ENCODE data around the gene WDR86. TPM values are rescaled to one million over a fixed set of nuclear protein-coding genes. Genes with fewer than 3 reads are reported as not detected.

WDR86 gene
- polyA plus RNA-seq, 2 of the 4 experiments (the other 2 are of a cell fraction) = 0.17 to 0.19 TPM

DNA sequence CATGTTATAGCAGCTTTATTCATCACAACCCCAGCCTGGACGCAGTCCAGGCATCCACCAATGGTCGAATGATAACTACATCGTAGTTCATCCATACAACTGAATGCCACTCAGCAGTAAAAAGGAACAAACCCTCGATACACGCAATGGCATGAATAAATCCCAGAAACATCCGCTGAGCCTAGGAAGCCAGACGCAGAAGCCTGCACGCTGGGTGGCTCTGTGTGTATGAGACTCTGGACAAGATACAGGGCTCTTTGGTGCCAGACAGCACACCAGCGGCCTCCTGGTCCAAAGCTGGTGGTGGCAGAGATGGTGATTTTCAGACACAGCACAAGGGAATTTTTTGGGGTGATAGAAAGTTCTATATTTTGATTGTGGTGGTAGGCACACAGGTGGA is 40.2 kb upstream of the WDR86 start:
- 75% methylated on average over 9 of the region's 9 CpGs for WGBS (ENCODE audit: missing lambda C conversion rate)
- FAIRE-seq (no peak), DNase-seq (ENCODE audit: low read depth in 1 of 2, low spot score in 1 of 2) (no peak), ATAC-seq (no peak)
- H3K4me2 ChIP-seq = no peak overlapping the region
- no peak overlapping the region for H3K4me3 ChIP-seq
- peak overlapping the region in 1 of 2 experiments; percentile 19; a peak in 1 of 6 replicates for H3K27ac ChIP-seq
- TF ChIP-seq SREBF2 (IDR thresholded peaks at IDR 0.05) (no peak), RARB (CRISPR knock-in tag; IDR thresholded peaks at IDR 0.05) (no peak), ZSCAN20 (CRISPR knock-in tag; IDR thresholded peaks at IDR 0.05) (no peak), ZNF302 (CRISPR knock-in tag; IDR thresholded peaks at IDR 0.05) (no peak)
- TF ChIP-seq, protein P1, sequence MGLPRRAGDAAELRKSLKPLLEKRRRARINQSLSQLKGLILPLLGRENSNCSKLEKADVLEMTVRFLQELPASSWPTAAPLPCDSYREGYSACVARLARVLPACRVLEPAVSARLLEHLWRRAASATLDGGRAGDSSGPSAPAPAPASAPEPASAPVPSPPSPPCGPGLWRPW (IDR thresholded peaks at IDR 0.05) = no peak
- TF ChIP-seq, protein P2, sequence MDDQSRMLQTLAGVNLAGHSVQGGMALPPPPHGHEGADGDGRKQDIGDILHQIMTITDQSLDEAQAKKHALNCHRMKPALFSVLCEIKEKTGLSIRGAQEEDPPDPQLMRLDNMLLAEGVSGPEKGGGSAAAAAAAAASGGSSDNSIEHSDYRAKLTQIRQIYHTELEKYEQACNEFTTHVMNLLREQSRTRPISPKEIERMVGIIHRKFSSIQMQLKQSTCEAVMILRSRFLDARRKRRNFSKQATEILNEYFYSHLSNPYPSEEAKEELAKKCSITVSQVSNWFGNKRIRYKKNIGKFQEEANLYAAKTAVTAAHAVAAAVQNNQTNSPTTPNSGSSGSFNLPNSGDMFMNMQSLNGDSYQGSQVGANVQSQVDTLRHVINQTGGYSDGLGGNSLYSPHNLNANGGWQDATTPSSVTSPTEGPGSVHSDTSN (IDR thresholded peaks at IDR 0.05) = no peak
- ChIA-PET POLR2A (no interaction called here), CTCF (interaction anchor here (1.1 to 16.5 kb wide), 17 partner anchors 12 to 310 kb away, joined by 3 to 438 read pairs (median 14); partner anchors contain the start of gene CRYGN)
- H3K9me3 ChIP-seq = no peaks in the 10 kb centered on the region
- H3K4me1 ChIP-seq = peaks cover 11% of the 10 kb centered on the region; the same call in 2 of the 3 replicates

DNA sequence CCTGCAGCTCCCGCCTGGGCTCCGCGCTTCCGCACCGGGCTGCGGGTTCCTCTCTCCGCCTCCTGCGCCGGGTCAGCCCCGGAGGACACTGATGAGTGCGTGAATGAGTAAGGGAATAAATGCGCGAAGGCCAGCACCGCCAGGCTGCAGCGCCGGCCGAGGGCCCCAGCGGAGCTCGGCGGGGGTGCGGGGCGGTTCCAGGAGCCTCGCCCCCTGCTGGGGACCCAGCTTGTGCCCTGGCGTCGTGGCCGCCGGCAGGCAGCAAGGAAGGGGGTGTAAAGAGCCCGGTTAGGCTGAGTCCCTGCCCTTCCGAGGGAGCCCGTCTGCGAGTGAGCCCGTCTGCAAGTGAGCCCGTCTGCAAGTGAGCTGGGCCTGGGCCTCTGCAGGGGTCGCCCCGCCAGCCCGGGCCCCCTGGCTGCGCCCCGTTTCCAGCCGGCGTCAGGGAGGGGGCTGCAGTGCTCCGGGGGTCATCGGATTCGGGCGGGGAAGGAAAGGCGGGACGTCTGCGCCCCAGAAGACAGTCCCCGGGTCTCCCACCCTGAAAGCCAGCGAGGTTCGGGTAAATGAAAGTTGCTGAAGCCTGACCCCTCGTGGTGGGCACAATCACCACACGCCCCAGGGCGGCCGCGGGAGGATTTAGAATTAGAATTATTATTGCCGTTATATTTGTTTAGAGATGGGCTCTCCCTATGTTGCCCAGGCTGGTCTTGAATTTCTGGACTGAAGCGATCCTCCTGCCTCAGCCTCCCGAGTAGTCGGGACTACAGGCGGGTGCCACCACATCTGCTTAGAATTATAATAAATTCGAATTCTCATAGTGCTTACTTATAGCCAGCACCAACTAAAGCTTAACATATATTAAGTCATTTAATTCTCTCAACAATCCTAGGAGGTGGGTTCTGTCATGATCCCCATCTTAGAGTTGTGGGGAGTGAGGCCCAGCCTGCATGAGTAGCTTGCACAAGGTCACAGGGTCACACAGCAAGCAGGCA is 38.7 kb upstream of the WDR86 start:
- TF ChIP-seq RCOR1 (IDR thresholded peaks at IDR 0.05; ENCODE audit: low read depth, low read length) (no peak), JUNB (IDR thresholded peaks at IDR 0.05) (no peak), CEBPB (IDR thresholded peaks at IDR 0.05) (no peak), EHF (CRISPR knock-in tag; IDR thresholded peaks at IDR 0.05) (no peak), RAD21 (conservative IDR thresholded peaks at IDR 0.05 in 1 of 2, IDR thresholded peaks at IDR 0.05 in 1 of 2) (peak; percentile 90 to 96), POLR2AphosphoS2 (conservative IDR thresholded peaks at IDR 0.05; ENCODE audit: low read length) (no peak), ZNF302 (CRISPR knock-in tag; IDR thresholded peaks at IDR 0.05) (no peak), JUN (IDR thresholded peaks at IDR 0.05) (peak in 1 of 2 experiments; percentile 25; a peak in 1 of 5 replicates), SMC3 (IDR thresholded peaks at IDR 0.05) (peak; percentile 95)
- TF ChIP-seq, protein P3, sequence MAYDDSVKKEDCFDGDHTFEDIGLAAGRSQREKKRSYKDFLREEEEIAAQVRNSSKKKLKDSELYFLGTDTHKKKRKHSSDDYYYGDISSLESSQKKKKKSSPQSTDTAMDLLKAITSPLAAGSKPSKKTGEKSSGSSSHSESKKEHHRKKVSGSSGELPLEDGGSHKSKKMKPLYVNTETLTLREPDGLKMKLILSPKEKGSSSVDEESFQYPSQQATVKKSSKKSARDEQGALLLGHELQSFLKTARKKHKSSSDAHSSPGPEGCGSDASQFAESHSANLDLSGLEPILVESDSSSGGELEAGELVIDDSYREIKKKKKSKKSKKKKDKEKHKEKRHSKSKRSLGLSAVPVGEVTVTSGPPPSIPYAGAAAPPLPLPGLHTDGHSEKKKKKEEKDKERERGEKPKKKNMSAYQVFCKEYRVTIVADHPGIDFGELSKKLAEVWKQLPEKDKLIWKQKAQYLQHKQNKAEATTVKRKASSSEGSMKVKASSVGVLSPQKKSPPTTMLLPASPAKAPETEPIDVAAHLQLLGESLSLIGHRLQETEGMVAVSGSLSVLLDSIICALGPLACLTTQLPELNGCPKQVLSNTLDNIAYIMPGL (CRISPR knock-in tag; IDR thresholded peaks at IDR 0.05; ENCODE audit: borderline replicate concordance) = no peak
- TF ChIP-seq, protein P4, sequence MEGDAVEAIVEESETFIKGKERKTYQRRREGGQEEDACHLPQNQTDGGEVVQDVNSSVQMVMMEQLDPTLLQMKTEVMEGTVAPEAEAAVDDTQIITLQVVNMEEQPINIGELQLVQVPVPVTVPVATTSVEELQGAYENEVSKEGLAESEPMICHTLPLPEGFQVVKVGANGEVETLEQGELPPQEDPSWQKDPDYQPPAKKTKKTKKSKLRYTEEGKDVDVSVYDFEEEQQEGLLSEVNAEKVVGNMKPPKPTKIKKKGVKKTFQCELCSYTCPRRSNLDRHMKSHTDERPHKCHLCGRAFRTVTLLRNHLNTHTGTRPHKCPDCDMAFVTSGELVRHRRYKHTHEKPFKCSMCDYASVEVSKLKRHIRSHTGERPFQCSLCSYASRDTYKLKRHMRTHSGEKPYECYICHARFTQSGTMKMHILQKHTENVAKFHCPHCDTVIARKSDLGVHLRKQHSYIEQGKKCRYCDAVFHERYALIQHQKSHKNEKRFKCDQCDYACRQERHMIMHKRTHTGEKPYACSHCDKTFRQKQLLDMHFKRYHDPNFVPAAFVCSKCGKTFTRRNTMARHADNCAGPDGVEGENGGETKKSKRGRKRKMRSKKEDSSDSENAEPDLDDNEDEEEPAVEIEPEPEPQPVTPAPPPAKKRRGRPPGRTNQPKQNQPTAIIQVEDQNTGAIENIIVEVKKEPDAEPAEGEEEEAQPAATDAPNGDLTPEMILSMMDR (IDR thresholded peaks at IDR 0.05) = peak; percentile 90
- TF ChIP-seq, protein P5, sequence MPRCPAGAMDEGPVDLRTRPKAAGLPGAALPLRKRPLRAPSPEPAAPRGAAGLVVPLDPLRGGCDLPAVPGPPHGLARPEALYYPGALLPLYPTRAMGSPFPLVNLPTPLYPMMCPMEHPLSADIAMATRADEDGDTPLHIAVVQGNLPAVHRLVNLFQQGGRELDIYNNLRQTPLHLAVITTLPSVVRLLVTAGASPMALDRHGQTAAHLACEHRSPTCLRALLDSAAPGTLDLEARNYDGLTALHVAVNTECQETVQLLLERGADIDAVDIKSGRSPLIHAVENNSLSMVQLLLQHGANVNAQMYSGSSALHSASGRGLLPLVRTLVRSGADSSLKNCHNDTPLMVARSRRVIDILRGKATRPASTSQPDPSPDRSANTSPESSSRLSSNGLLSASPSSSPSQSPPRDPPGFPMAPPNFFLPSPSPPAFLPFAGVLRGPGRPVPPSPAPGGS (IDR thresholded peaks at IDR 0.05) = no peak
- TF ChIP-seq, protein P6, sequence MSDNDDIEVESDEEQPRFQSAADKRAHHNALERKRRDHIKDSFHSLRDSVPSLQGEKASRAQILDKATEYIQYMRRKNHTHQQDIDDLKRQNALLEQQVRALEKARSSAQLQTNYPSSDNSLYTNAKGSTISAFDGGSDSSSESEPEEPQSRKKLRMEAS (IDR thresholded peaks at IDR 0.05) = peak; percentile 40
- TF ChIP-seq, protein P7, sequence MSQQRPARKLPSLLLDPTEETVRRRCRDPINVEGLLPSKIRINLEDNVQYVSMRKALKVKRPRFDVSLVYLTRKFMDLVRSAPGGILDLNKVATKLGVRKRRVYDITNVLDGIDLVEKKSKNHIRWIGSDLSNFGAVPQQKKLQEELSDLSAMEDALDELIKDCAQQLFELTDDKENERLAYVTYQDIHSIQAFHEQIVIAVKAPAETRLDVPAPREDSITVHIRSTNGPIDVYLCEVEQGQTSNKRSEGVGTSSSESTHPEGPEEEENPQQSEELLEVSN (IDR thresholded peaks at IDR 0.05; ENCODE audit: borderline replicate concordance, low read depth) = peak; percentile 52; the same call in 1 of the 2 replicates
- WGBS (ENCODE audit: missing lambda C conversion rate) = 12% methylated on average over 48 of the region's 61 CpGs
- H3K27ac ChIP-seq = peak overlapping the region; percentile 83 to 98
- peaks cover 11% of the 10 kb centered on the region; the same call in 2 of the 3 replicates for H3K4me1 ChIP-seq
- ChIA-PET CTCF (interaction anchor here (0.5 to 16.5 kb wide), 59 partner anchors 11 to 1616 kb away, joined by 3 to 438 read pairs (median 7); partner anchors contain the start of genes CRYGN and WDR86), POLR2A (interaction anchor here (1.0 to 1.5 kb wide), 5 partner anchors 12 to 107 kb away, joined by 3 to 6 read pairs (median 4); partner anchors contain the start of genes NUB1 and RHEB)
- no peaks in the 10 kb centered on the region for H3K9me3 ChIP-seq
- H3K4me2 ChIP-seq = peak overlapping the region; percentile 86
- DNase-seq (ENCODE audit: low read depth in 1 of 2, low spot score in 1 of 2) = peak; percentile 69 to 90
- FAIRE-seq = no peak
- peak overlapping the region; percentile 51 for H3K4me3 ChIP-seq
- ATAC-seq = peak; percentile 90 to 92

Measured in A549 (cell line).